WTC11 (cell line): ENCODE measurements around the gene SLC19A1. TPM values are rescaled to one million over a fixed set of nuclear protein-coding genes. Genes with fewer than 3 reads are reported as not detected.

Experiments
- ATAC-seq: fragments of 200-7000 bp; cut with Tn5 transposase; 2 replicates; pipeline ENCODE4 v1.10.0; 2021; ENCODE audit warnings: mild to moderate bottlenecking, moderate library complexity
- CTCF ChIA-PET: fragments of 300-600 bp; sonication (Branson Sonifier 250); formaldehyde crosslinking; loops from one replicate; lab custom pipeline; 2021; ENCODE audit warnings: antibody characterized with exemption; lab: Charles Lee
- POLR2A ChIA-PET: fragments of 350-600 bp; sonication (Branson Sonifier 250); formaldehyde crosslinking; loops from one replicate; lab custom pipeline; 2021; ENCODE audit warnings: antibody characterized with exemption; lab: Charles Lee
- DNase-seq: peaks from one replicate; pipeline ENCODE4 v3.0.0; 2021; ENCODE audit warnings: low spot score
- H3K27ac Mint-ChIP-seq: 2 replicates; pipeline ENCODE4 v1.8.0; 2021; ENCODE audit warnings: mixed read lengths
- H3K27me3 Mint-ChIP-seq: 2 replicates; pipeline ENCODE4 v1.8.0; 2021; ENCODE audit warnings: low read depth, mild to moderate bottlenecking, moderate library complexity, mixed read lengths
- H3K36me3 Mint-ChIP-seq: 2 replicates; pipeline ENCODE4 v1.8.0; 2021; ENCODE audit warnings: mixed read lengths
- H3K4me1 Mint-ChIP-seq: 2 replicates; pipeline ENCODE4 v1.8.0; 2022; ENCODE audit warnings: mixed read lengths
- H3K4me3 Mint-ChIP-seq: 2 replicates; pipeline ENCODE4 v1.8.0; 2021; ENCODE audit warnings: mild to moderate bottlenecking, moderate library complexity, mixed read lengths
- H3K9me3 Mint-ChIP-seq: 2 replicates; pipeline ENCODE4 v1.8.0; 2021; ENCODE audit warnings: mixed read lengths
- CBFB ChIP-seq: sonication (generic); formaldehyde crosslinking; IDR thresholded peaks from 2 replicates; pipeline ENCODE4 v1.8.1; 2022; ENCODE audit warnings: mild to moderate bottlenecking, low read depth, missing genetic modification reagents
- CREM ChIP-seq: sonication (generic); formaldehyde crosslinking; IDR thresholded peaks from 2 replicates; pipeline ENCODE4 v1.8.1; 2022; ENCODE audit warnings: mild to moderate bottlenecking, missing genetic modification reagents, moderate library complexity
- ELF4 ChIP-seq: sonication (generic); formaldehyde crosslinking; IDR thresholded peaks from 2 replicates; pipeline ENCODE4 v1.8.1; 2022; ENCODE audit warnings: low read depth, mild to moderate bottlenecking, moderate library complexity, missing genetic modification reagents
- ETV6 ChIP-seq: sonication (generic); formaldehyde crosslinking; IDR thresholded peaks from 2 replicates; pipeline ENCODE4 v1.8.1; 2022; ENCODE audit warnings: mild to moderate bottlenecking, missing genetic modification reagents
- FOXK1 ChIP-seq: sonication (generic); formaldehyde crosslinking; IDR thresholded peaks from 2 replicates; pipeline ENCODE4 v1.8.0; 2022; ENCODE audit warnings: mild to moderate bottlenecking, moderate library complexity, missing genetic modification reagents
- FOXP4 ChIP-seq: sonication (generic); formaldehyde crosslinking; IDR thresholded peaks from 2 replicates; pipeline ENCODE4 v1.8.0; 2022; ENCODE audit warnings: mild to moderate bottlenecking, missing genetic modification reagents
- GABPB1 ChIP-seq: sonication (generic); formaldehyde crosslinking; IDR thresholded peaks from 2 replicates; pipeline ENCODE4 v1.8.1; 2023; ENCODE audit warnings: mild to moderate bottlenecking, missing genetic modification reagents
- GRHL2 ChIP-seq: fragments of 250-450 bp; sonication (Bioruptor Pico); IDR thresholded peaks from 2 replicates; pipeline ENCODE4 v1.8.0; 2022; ENCODE audit warnings: mild to moderate bottlenecking, moderate library complexity; ENCODE audit not compliant: insufficient replicate concordance, severe bottlenecking
- IRF2 ChIP-seq: sonication (generic); formaldehyde crosslinking; IDR thresholded peaks from 2 replicates; pipeline ENCODE4 v1.8.0; 2022; ENCODE audit warnings: low read depth, missing genetic modification reagents, borderline replicate concordance
- JUN ChIP-seq: sonication (generic); formaldehyde crosslinking; IDR thresholded peaks from 2 replicates; pipeline ENCODE4 v1.8.0; 2023; ENCODE audit warnings: mild to moderate bottlenecking, missing genetic modification reagents
- NFATC4 ChIP-seq: fragments of 250-450 bp; sonication (Bioruptor Pico); IDR thresholded peaks from 2 replicates; pipeline ENCODE4 v1.9.0; 2021; ENCODE audit warnings: mild to moderate bottlenecking
- NFYB ChIP-seq: sonication (generic); formaldehyde crosslinking; conservative IDR thresholded peaks from 2 replicates; pipeline ENCODE4 v1.8.0; 2022; ENCODE audit warnings: low read depth, missing genetic modification reagents
- RELA ChIP-seq: sonication (generic); formaldehyde crosslinking; IDR thresholded peaks from 2 replicates; pipeline ENCODE4 v1.8.1; 2022; ENCODE audit warnings: missing genetic modification reagents, mild to moderate bottlenecking, borderline replicate concordance
- RORB ChIP-seq: fragments of 250-450 bp; sonication (Bioruptor Pico); IDR thresholded peaks from 2 replicates; pipeline ENCODE4 v1.9.0; 2021; ENCODE audit warnings: mild to moderate bottlenecking
- SMAD4 ChIP-seq: sonication (generic); formaldehyde crosslinking; IDR thresholded peaks from 2 replicates; pipeline ENCODE4 v1.8.0; 2022; ENCODE audit warnings: mild to moderate bottlenecking, missing genetic modification reagents
- ZNF121 ChIP-seq: sonication (generic); formaldehyde crosslinking; IDR thresholded peaks from 2 replicates; pipeline ENCODE4 v1.8.0; 2023; ENCODE audit warnings: missing genetic modification reagents
- ZNF232 ChIP-seq: sonication (generic); formaldehyde crosslinking; IDR thresholded peaks from 2 replicates; pipeline ENCODE4 v1.8.0; 2022; ENCODE audit warnings: mild to moderate bottlenecking, missing genetic modification reagents
- ZNF317 ChIP-seq: sonication (generic); formaldehyde crosslinking; IDR thresholded peaks from 2 replicates; pipeline ENCODE4 v1.8.1; 2023; ENCODE audit warnings: low read depth, mild to moderate bottlenecking, moderate library complexity, missing genetic modification reagents, borderline replicate concordance
- ZNF512 ChIP-seq: sonication (generic); formaldehyde crosslinking; IDR thresholded peaks from 2 replicates; pipeline ENCODE4 v1.8.1; 2022; ENCODE audit warnings: missing genetic modification reagents, borderline replicate concordance
- total RNA-seq: library from RNA; stranded (reverse); gene quantifications from 3 replicates; pipeline ENCODE4 v1.2.3, GENCODE V29; 2021
- TF ChIP-seq, protein P1 (sequence below): sonication (generic); formaldehyde crosslinking; IDR thresholded peaks from 2 replicates; pipeline ENCODE4 v1.8.1; 2023; ENCODE audit warnings: mild to moderate bottlenecking, missing genetic modification reagents, borderline replicate concordance
- TF ChIP-seq, protein P2 (sequence below): fragments of 250-450 bp; sonication (Bioruptor Pico); conservative IDR thresholded peaks from 2 replicates; pipeline ENCODE4 v1.9.0; 2021; ENCODE audit warnings: mild to moderate bottlenecking

Gene SLC19A1
- total RNA-seq, 1 experiment from 2014 or later = 29.8 TPM

- H3K4me3 Mint-ChIP-seq = no peak overlapping the region
- peaks cover 17% of the 10 kb centered on the region for H3K9me3 Mint-ChIP-seq
- DNase-seq (no peak), ATAC-seq (no peak)
- TF ChIP-seq ELF4 (CRISPR knock-in tag) = no peak
- POLR2A ChIA-PET = no interaction called here
- no peaks in the 10 kb centered on the region for H3K36me3 Mint-ChIP-seq
- H3K27me3 Mint-ChIP-seq = peaks cover 26% of the 10 kb centered on the region
- no peak overlapping the region for H3K27ac Mint-ChIP-seq
- peaks cover 27% of the 10 kb centered on the region for H3K4me1 Mint-ChIP-seq
- CTCF ChIA-PET = no interaction called here
Observed at GRCh38 chr21:45548711-45549491, 6.7 kb upstream of the SLC19A1 start.

DNA sequence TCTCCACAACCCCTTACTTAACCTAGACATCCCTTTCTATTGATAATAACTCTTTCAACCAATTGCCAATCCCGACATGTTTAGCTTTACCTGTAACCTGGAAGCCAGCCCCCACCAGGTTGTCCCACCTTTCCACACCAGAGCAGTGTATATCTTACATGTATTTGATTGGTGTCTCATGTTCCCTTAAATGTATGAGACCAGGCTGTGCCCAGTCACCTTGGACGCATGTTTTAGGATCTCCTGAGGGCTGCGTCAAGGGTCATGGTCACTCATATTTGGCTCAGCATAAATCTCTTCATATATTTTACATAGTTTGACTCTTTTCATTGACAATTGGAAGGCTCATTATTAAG lies 5.3 kb upstream of the SLC19A1 start:
- Mint-ChIP-seq H3K9me3 (peaks cover 17% of the 10 kb centered on the region), H3K27ac (no peak overlapping the region), H3K4me3 (no peak overlapping the region)
- no peak for ATAC-seq
- TF ChIP-seq CREM (CRISPR knock-in tag) (no peak), GABPB1 (CRISPR knock-in tag) (no peak), ZNF512 (CRISPR knock-in tag) (no peak), RORB (CRISPR knock-in tag) (no peak), GRHL2 (no peak), FOXK1 (CRISPR knock-in tag) (no peak), IRF2 (CRISPR knock-in tag) (no peak), RELA (CRISPR knock-in tag) (no peak), CBFB (CRISPR knock-in tag) (no peak), NFATC4 (no peak), ZNF232 (CRISPR knock-in tag) (no peak), ZNF121 (CRISPR knock-in tag) (no peak), NFYB (CRISPR knock-in tag) (no peak), JUN (CRISPR knock-in tag) (no peak), ZNF317 (CRISPR knock-in tag) (no peak), SMAD4 (CRISPR knock-in tag) (no peak), ETV6 (CRISPR knock-in tag) (no peak), FOXP4 (no peak)
- TF ChIP-seq, protein P1, sequence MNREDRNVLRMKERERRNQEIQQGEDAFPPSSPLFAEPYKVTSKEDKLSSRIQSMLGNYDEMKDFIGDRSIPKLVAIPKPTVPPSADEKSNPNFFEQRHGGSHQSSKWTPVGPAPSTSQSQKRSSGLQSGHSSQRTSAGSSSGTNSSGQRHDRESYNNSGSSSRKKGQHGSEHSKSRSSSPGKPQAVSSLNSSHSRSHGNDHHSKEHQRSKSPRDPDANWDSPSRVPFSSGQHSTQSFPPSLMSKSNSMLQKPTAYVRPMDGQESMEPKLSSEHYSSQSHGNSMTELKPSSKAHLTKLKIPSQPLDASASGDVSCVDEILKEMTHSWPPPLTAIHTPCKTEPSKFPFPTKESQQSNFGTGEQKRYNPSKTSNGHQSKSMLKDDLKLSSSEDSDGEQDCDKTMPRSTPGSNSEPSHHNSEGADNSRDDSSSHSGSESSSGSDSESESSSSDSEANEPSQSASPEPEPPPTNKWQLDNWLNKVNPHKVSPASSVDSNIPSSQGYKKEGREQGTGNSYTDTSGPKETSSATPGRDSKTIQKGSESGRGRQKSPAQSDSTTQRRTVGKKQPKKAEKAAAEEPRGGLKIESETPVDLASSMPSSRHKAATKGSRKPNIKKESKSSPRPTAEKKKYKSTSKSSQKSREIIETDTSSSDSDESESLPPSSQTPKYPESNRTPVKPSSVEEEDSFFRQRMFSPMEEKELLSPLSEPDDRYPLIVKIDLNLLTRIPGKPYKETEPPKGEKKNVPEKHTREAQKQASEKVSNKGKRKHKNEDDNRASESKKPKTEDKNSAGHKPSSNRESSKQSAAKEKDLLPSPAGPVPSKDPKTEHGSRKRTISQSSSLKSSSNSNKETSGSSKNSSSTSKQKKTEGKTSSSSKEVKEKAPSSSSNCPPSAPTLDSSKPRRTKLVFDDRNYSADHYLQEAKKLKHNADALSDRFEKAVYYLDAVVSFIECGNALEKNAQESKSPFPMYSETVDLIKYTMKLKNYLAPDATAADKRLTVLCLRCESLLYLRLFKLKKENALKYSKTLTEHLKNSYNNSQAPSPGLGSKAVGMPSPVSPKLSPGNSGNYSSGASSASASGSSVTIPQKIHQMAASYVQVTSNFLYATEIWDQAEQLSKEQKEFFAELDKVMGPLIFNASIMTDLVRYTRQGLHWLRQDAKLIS (CRISPR knock-in tag) = no peak
- TF ChIP-seq, protein P2, sequence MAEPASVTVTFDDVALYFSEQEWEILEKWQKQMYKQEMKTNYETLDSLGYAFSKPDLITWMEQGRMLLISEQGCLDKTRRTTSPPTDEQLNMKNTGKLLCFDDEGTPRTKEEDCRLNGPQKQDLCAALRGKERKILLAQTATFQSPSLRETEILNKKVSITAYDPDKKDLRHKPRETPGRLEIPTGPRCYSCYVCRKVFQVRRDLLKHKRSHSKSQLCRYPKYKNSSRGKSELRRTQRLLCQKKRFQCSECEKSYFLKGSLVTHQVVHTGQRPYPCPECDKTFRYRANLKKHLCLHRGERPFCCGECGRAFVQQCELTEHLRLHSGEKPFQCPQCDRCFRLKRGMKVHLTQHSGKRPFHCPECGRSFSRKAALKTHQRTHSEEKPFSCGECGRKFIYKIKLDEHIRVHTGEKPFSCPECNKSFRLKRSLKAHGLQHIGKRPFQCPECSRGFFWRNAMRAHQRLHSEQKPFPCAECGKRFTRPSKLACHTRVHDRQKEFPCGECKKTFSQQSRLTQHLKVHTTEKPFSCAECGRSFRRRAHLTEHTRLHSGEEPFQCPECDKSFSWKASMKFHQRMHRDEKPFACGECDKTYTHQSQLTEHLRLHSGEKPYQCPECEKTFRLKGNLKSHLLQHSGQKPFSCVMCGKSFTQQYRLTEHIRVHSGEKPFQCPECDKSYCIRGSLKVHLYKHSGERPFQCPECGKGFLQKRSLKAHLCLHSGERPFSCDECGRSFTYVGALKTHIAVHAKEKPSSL (CRISPR knock-in tag) = no peak
- TF ChIP-seq, all 79 proteins: peak for 0
- Mint-ChIP-seq H3K36me3 (no peaks in the 10 kb centered on the region), H3K4me1 (peaks cover 31% of the 10 kb centered on the region), H3K27me3 (peaks cover 26% of the 10 kb centered on the region)
- ChIA-PET POLR2A (no interaction called here), CTCF (no interaction called here)
- no peak for DNase-seq
